GM10266 (cell line): ENCODE data around the gene NRXN3.

Source experiments
- DNase-seq: peaks from one replicate; pipeline ENCODE4 v3.0.0; 2012; ENCODE audit errors: extremely low spot score
- TF ChIP-seq, protein P1 (sequence below): IDR thresholded peaks from 2 replicates; pipeline ENCODE4 v1.5.1; 2012; ENCODE audit warnings: mild to moderate bottlenecking, low read depth; ENCODE audit not compliant: control insufficient read depth, insufficient read depth; ENCODE audit errors: missing control alignments

The NRXN3 gene

DNA sequence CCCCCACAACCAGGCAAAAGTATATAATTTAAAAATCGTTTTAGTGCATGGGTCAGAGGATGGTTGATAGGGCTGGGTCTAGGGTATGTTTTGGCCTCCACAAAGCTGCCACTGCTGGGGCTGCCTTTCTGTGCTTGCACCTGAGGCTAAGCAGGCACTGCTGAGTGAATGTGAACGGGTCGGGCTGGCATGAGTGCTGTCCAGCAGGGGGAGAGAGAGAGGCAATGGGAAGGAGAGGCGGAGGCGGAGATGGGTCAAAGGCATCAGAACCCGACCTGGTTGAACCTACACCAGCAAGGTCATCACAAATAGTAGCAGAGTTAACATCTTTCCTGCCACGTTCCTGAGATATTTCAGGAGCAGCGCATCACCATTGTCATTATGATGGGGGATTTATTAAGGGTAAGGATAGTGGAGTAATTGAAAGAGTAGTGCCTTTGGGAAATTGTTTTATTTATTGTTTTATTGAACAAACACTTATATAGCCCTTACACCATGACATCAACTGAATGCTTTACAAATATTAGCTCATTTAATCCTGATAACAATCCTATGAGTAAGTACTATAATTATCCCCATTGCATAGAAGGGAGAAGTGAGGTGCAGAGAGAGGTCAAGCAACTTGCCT is 5.8 kb upstream of the NRXN3 start:
- DNase-seq: peak; percentile 24
- TF ChIP-seq, protein P1, sequence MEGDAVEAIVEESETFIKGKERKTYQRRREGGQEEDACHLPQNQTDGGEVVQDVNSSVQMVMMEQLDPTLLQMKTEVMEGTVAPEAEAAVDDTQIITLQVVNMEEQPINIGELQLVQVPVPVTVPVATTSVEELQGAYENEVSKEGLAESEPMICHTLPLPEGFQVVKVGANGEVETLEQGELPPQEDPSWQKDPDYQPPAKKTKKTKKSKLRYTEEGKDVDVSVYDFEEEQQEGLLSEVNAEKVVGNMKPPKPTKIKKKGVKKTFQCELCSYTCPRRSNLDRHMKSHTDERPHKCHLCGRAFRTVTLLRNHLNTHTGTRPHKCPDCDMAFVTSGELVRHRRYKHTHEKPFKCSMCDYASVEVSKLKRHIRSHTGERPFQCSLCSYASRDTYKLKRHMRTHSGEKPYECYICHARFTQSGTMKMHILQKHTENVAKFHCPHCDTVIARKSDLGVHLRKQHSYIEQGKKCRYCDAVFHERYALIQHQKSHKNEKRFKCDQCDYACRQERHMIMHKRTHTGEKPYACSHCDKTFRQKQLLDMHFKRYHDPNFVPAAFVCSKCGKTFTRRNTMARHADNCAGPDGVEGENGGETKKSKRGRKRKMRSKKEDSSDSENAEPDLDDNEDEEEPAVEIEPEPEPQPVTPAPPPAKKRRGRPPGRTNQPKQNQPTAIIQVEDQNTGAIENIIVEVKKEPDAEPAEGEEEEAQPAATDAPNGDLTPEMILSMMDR: peak; percentile 53

DNA sequence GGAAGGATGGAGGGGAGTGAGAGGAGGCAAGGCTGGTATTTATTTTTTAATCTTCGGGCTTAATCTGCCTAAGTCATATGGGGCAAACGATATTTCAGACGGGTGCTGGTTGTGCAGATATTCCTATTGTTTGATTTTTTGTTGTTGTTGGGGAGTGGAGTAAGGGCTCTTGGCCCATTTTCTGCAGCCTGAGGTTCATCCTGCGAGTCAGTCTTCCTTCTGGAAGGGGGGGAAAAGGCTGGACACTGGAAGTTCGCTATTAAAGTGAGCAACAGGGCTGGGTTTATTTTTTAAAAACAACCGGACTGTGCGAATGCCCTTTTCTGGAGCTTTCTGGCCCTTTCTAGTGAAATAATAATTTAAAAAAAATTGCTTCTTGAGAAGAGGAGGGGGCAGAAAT is 2.3 kb downstream of the NRXN3 start:
- TF ChIP-seq, protein P1: no peak
- no peak for DNase-seq

DNA sequence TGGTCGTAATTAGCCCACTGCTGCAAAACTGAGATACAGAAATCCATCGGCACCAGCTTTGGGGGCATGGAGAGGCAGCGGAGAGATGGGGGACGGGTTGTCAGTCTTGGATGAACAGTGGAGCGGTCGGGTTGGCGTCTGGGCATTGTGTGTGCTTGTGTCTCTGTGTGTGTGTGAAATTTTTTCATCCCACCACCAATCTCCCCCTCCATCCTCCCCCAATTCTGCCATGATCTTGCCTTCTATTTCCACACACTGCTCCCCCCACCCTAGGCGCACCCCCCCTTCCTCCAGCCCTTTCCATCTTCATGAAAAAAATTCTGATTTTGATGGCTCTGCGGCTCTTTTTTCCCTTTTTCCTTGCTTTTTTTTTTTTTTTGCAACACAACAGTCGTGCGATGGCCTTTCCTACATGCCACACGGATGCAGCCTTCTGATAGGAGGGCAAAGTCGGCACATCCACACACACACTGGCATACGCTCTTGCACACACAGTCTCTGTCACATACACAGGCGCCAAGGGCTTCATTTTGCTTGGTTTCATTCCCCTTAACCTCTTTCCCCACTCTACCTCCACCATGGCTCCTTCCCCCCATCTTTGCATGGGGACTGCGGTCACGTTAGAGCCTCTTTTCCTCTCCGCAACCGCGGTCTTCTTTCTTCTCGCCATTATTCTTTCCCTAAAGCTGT is 3.3 kb downstream of the NRXN3 start:
- TF ChIP-seq, protein P1: no peak
- DNase-seq: no peak

DNA sequence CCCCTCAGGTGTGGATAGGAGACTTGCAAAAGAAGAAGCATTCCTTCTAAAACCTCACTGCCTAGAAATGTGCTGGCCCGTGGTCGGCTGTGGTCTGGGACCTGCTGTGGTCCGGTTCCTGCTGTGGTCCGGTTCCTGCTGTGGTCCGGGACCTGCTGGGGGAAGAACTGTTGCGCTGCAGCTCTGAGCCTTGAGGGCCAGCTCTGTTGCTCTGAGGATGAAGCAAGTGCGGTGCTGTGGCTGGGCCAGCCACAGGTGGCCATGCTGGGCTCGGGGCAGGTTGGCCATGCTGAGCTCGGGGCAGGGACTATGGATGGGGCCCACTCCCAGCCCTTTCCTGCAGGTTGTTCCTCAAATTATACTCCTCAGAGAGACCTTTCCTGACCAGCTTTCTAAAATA is 5.2 kb downstream of the NRXN3 start:
- TF ChIP-seq, protein P1: no peak
- DNase-seq: no peak

DNA sequence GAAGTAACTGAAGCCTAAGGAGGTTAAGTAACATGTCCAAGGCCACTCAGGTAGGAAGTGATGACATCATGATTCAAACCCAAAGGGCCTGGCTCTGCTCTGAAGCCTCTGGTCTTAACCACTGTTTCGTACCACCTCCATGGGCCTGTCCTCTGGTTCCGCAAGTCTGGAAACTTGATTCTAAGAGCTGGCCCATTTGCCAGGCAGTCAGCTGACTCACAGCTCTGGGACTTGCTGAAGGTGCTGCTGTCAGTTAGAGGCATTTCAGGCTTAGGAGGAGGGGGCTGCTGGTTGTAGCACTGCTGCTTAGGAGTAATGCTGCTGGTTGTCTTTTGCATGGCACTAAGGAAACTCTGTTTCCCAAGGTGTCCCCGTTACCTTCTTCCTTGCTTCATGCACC is 7.9 kb downstream of the NRXN3 start:
- no peak for DNase-seq
- TF ChIP-seq, protein P1: no peak

DNA sequence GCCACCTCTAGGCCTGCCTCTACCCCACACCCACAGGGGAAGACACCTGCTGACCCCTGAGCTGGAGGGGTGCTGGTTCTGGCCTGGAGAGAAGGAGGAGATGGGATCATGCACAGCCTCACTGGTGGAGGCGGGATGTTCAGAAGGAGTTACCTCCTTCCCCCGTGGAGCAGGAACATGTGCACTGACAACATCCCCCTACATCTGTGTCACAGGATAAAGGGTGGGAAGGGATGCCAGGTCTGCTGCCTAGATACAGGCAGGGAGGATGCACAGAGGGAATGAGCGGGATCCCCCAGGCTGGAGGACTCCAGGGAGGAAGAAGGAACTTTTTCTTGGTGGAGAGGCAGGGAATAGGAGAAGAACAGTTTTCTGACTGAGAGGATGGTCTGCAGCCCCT is 8.8 kb downstream of the NRXN3 start:
- TF ChIP-seq, protein P1: no peak
- DNase-seq: no peak

DNA sequence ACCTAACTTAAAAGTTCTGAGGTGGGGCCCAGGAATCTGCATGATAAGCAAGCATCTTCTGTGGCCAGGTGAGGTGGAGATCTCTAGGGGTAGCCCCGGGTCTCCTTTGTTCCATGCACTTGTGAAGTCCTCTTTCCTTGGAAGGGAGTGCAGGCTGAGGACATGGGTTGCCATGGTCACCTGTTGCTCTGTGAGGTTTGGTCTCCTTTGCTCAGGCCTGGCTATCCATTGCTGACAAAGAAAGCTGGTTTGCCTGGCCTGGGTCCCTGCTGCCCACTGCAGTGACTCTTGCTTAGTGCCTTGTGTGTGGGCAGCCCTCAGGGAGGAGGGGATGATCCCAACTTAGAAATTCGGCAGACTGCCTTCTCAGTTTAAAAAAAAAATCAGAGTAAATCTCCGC is 11.1 kb downstream of the NRXN3 start:
- no peak for DNase-seq
- TF ChIP-seq, protein P1: no peak
